ENCODE data around the gene ACR. TPM values are rescaled to one million over a fixed set of nuclear protein-coding genes. Genes with fewer than 3 reads are reported as not detected.

The ACR gene
- total RNA-seq, 2 experiments from 2014 or later = not detected

DNA sequence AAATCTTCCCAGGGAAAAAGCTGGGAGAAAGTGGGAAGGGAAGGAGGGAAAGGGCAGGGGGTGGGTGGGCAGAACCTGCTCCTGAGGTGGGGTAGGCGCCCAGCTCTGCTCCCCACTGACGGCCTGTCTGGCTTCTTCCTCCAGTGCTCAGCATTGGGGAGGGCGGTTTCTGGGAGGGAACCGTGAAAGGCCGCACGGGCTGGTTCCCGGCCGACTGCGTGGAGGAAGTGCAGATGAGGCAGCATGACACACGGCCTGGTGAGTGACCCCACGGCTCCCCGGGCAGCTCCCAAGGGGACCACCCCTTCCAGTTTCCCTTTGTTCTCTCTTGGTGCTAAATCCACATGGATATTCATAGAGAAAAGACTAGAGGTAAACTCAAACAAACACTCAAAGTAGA is 39.5 kb upstream of the ACR start:
- Mint-ChIP-seq H3K36me3 (ENCODE audit: low read depth) (no peaks in the 10 kb centered on the region), H3K4me1 (ENCODE audit: low read depth) (peaks cover 13% of the 10 kb centered on the region), H3K27ac (no peak overlapping the region), H3K27me3 (ENCODE audit: low read depth) (no peaks in the 10 kb centered on the region), H3K9me3 (no peaks in the 10 kb centered on the region), H3K4me3 (no peak overlapping the region)
- DNase-seq = no peak
- CTCF ChIA-PET = no interaction called here
- intact Hi-C loops (cut with micrococcal nuclease) = no loop called here

DNA sequence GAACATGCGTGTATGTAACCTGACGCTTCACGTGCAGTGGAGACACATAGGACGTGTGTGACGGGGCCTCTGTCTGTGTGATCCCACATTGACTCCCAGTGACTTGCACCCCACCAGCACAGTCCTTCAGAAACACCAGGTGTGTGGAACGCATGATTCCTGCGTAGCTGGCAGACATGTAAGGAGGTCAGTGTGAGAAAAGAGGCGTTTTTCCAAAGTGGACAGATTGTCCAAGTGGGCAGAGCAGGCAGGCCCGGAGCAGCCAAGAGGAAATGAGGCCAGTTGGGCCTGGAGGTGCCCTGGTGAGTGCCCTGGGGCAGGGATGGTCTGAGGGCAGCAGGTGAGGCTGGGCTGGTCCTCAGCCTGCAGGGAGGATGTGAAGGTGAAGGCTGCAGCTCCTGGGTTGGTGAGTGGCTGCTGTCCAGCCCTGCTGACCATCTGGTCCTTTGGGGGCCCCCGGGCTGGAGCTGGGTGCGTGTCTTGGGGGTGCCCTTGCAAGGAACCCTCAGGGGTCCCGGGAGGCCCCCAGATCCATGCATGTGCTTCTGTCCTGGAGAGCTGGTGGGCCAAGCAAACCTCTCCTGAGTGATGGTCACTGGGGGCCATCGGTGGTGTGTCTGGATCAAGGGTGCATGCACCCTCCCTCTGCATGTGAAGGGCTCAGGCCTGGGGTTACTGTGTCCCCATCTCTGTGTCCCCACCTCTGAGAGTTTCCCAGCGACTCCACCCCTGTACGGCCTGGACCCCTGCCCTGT is 38.8 kb upstream of the ACR start:
- CTCF ChIA-PET = interaction anchor here (0.6 kb wide), 1 partner anchor 61 kb away, joined by 3 read pairs; no protein-coding TSS in a partner anchor
- Mint-ChIP-seq H3K27ac (no peak overlapping the region), H3K4me1 (ENCODE audit: low read depth) (peaks cover 13% of the 10 kb centered on the region), H3K27me3 (ENCODE audit: low read depth) (no peaks in the 10 kb centered on the region), H3K9me3 (no peaks in the 10 kb centered on the region), H3K4me3 (no peak overlapping the region), H3K36me3 (ENCODE audit: low read depth) (no peaks in the 10 kb centered on the region)
- intact Hi-C loops (cut with micrococcal nuclease) = no loop called here
- no peak for DNase-seq

DNA sequence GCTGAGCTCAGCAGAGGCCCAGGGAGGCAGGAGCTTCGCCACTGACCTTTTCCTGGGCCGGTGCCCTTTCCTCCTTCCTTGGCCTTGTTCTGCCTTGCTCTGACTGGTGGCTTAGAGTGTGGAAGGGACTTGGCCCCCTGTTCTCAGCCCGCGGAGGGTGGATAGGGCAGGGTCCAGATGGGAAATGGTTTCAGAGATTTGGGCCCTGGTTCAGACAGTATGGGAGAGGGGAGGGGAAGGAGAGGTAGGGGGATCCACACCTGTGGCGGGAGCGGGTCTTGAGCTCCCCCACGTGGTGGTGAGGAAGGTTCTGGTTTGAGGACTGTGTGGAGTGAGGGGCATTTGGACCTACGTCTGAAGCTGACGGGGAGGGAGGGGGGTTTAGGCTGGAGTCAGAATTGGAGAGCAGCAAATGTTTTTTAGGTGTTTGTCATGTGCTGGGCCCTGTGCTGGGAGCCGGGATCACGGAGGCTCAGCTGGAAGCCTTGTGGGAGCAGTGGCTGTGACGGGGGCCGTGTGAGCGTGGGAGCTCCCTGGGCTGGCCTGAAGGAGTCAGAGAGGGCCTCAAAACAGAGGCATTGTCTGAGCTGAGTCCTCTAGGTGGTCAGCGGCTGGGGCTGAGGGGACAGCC is 38.1 kb upstream of the ACR start:
- DNase-seq = no peak
- Mint-ChIP-seq H3K27ac (no peak overlapping the region), H3K36me3 (ENCODE audit: low read depth) (no peaks in the 10 kb centered on the region), H3K4me3 (no peak overlapping the region), H3K9me3 (no peaks in the 10 kb centered on the region), H3K4me1 (ENCODE audit: low read depth) (peaks cover 13% of the 10 kb centered on the region), H3K27me3 (ENCODE audit: low read depth) (no peaks in the 10 kb centered on the region)
- intact Hi-C loops (cut with micrococcal nuclease) = no loop called here
- CTCF ChIA-PET = interaction anchor here (0.6 kb wide), 1 partner anchor 61 kb away, joined by 3 read pairs; no protein-coding TSS in a partner anchor

DNA sequence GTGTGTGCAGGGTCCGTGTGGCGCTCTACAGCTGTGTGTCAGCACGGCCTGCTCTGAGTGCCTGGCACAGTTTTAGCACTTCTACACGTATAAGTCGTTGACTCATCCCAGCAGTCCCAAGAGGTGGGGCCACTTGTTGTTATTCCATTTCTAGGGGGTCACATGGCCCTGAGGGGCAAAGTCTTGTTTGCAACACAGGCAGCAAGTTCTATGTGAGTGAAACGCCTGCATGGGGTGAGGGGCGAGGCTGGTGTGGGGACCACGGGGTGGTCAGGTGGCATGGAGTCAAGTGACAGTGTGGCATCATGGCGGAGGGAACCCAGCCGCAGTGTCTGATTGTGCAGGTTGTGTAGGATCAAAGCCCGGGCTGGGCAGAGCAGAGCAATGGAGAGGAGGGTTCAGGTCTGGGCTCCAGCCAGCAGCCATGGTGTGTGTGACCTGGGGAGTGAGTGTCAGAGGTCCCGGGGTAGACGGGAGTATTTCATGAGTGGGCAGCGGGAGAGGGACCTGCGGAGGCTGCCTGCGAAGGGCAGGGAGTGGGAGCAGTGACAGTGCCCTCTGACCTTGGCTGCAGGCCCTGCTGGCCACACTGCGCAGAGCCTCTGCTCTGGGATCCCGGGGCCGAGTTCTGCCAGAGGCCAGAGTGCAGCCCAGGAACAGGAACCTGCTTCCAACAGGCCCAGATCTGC is 37.5 kb upstream of the ACR start:
- Mint-ChIP-seq H3K27ac (no peak overlapping the region), H3K36me3 (ENCODE audit: low read depth) (no peaks in the 10 kb centered on the region), H3K27me3 (ENCODE audit: low read depth) (no peaks in the 10 kb centered on the region), H3K4me1 (ENCODE audit: low read depth) (peaks cover 13% of the 10 kb centered on the region), H3K4me3 (no peak overlapping the region), H3K9me3 (no peaks in the 10 kb centered on the region)
- DNase-seq = no peak
- intact Hi-C loops (cut with micrococcal nuclease) = no loop called here
- CTCF ChIA-PET = no interaction called here

DNA sequence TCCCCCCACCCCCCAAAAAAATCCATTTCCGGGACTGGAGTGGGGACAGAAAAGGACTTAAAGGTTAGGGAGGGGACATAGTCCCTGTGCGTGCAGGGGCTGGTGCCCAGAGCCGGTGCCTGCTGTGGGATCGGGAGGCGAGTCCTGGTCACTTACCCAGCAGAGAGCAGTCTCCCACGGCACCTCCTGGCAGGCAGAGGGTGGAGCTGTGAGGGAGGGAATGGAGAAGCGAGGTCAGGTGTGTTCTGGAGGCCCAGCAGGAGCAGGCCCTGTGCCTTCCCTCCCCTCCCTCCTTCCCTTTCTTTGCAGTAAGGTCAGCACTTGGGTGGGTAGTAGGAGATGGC is 37.0 kb upstream of the ACR start:
- H3K9me3 Mint-ChIP-seq = no peaks in the 10 kb centered on the region
- no peaks in the 10 kb centered on the region for H3K36me3 Mint-ChIP-seq (ENCODE audit: low read depth)
- peaks cover 13% of the 10 kb centered on the region for H3K4me1 Mint-ChIP-seq (ENCODE audit: low read depth)
- no peak overlapping the region for H3K27ac Mint-ChIP-seq
- intact Hi-C loops (cut with micrococcal nuclease) = no loop called here
- H3K4me3 Mint-ChIP-seq = no peak overlapping the region
- CTCF ChIA-PET = no interaction called here
- H3K27me3 Mint-ChIP-seq (ENCODE audit: low read depth) = no peaks in the 10 kb centered on the region
- DNase-seq = no peak

DNA sequence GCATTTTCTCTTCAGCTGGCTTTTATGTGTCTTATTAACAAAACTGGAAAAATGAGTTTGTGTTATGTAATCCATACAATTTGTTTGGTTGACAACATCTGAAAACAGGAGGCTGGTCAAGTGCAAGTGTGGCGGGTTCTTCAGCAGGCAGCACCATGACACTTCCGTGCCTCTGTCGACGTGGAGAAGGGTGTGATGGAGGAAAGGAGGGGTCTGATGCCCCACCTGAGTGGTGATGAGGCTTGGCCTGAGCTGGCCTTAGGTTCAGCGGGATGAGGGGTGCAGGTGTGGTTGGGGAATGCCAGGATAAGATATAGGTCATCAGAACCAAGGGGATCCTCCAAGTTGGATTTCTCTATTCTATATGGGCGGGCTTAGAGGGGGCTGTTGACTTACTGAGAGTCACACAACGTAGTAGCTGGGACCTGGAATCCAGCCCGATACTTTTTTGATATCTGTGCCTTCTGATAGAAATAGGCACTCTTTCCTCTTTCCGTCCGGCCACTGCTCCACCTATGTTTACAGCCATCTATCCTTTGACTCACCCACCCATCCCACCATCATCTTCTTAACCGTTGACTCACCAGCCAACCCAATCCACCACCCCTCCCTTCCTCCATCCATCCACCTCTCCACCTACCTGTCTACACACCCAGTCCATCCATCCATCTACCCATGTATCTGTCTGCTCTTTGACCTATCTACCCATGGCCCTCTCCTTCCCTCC is 36.4 kb upstream of the ACR start:
- intact Hi-C loops (cut with micrococcal nuclease) = no loop called here
- no peak for DNase-seq
- no peak overlapping the region for H3K4me3 Mint-ChIP-seq
- H3K36me3 Mint-ChIP-seq (ENCODE audit: low read depth) = no peaks in the 10 kb centered on the region
- peaks cover 13% of the 10 kb centered on the region for H3K4me1 Mint-ChIP-seq (ENCODE audit: low read depth)
- no peak overlapping the region for H3K27ac Mint-ChIP-seq
- CTCF ChIA-PET = no interaction called here
- no peaks in the 10 kb centered on the region for H3K27me3 Mint-ChIP-seq (ENCODE audit: low read depth)
- H3K9me3 Mint-ChIP-seq = no peaks in the 10 kb centered on the region

DNA sequence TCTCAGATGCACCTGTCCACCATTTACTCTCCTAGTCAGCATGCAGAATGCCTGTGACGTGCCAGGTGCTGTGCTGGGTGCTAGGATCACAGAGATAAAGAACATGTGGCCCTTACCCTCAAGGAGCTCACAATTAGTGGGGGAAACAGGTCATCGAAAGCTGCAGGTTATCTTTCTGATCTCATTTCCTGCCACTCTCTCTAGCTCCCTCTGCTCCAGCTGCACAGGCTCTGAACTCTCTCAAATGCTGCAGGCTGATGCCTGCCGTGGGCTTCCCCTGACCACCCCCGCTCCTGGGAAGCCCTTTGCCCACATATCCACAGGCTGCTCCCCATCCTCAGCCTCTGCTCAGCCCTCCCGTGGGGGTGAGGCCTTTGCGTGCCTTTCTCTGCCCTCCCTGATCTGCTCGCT is 35.7 kb upstream of the ACR start:
- CTCF ChIA-PET = no interaction called here
- H3K9me3 Mint-ChIP-seq = no peaks in the 10 kb centered on the region
- peak; percentile 16 for DNase-seq
- intact Hi-C loops (cut with micrococcal nuclease) = no loop called here
- no peak overlapping the region for H3K4me3 Mint-ChIP-seq
- peaks cover 13% of the 10 kb centered on the region for H3K4me1 Mint-ChIP-seq (ENCODE audit: low read depth)
- H3K27me3 Mint-ChIP-seq (ENCODE audit: low read depth) = no peaks in the 10 kb centered on the region
- H3K36me3 Mint-ChIP-seq (ENCODE audit: low read depth) = no peaks in the 10 kb centered on the region
- H3K27ac Mint-ChIP-seq = no peak overlapping the region

DNA sequence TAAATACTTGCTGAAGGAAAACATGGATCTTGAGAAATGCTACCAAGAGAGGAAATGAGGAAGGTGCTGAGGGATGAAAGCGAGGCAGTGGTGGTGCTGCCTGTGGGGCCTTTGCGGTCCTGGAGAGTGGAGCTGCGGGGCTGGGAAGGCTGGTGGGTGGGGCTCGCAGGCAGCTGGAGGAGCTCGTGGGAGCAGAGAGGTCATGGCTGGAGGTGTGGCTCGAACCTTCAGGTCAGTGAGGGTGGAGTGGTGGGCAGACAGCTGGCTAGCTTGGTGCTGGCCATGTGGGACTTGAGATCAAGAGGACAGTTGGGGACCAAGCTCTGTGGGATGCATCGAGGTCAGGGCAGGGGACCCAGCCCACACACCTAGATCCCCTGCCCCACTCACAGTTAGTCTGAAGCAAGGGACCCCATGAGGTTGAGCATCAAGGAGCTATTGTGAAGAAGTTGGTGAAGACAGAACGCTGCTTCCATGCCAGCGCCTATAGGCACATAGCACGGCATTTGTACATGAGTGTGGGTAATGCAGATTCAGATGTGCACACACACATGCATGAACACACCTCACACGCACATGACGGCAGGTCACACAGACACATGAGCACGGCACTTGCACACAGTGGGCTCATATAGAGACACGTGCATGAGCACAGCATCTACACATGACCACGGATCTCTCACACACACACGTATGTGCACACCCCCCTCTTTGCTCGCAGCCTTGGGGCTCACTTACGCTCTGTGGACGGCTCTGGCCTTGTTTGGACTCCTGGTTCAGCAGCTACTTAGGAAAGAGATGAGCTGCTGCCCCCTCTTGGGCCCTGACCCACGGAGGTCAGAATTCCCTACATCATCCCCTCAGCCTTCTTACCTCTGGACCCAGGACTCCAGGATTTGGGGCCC is 34.9 kb upstream of the ACR start:
- H3K27ac Mint-ChIP-seq = no peak overlapping the region
- CTCF ChIA-PET = interaction anchor here (0.8 kb wide), 1 partner anchor 30 kb away, joined by 3 read pairs; no protein-coding TSS in a partner anchor

DNA sequence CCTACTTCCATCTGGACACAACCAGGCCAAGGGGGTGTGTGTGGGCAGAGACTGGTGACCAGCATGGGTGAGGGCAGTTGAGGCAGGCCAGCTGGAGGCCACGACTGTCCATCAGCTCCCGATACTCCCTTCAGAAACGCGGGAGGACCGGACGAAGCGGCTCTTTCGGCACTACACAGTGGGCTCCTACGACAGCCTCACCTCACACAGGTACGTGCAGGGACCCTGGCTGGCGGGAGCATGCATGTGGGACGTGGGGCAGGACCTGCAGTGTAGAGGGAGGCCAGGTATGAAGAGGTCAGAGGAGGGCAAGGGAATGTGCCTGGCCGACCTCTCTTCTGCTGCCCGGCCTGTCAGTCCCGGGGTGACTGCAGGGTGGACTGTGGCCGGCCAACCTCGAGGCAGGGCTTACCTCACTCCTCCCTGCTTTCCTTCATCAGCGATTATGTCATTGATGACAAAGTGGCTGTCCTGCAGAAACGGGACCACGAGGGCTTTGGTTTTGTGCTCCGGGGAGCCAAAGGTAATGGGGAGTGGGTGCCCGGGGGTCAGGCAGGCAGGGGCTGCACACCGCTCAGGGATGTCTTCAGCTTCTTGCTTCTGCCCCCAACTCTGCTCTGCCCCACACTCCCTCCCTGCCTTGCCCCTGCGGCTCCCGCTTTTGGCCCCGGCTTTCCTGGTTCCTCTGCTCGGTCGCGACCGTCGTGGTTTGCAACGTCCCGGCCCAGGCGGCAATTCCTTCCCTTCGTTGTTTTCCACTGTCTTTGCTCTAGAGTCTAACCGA is 34.1 kb upstream of the ACR start:
- Mint-ChIP-seq H3K9me3 (no peaks in the 10 kb centered on the region), H3K4me3 (no peak overlapping the region), H3K36me3 (ENCODE audit: low read depth) (no peaks in the 10 kb centered on the region), H3K27me3 (ENCODE audit: low read depth) (no peaks in the 10 kb centered on the region), H3K4me1 (ENCODE audit: low read depth) (peaks cover 13% of the 10 kb centered on the region), H3K27ac (no peak overlapping the region)
- CTCF ChIA-PET = interaction anchor here (0.8 kb wide), 1 partner anchor 29 kb away, joined by 3 read pairs; no protein-coding TSS in a partner anchor
- intact Hi-C loops (cut with micrococcal nuclease) = no loop called here
- no peak for DNase-seq

More for the DNA sequence above, 34.9 kb upstream of the ACR start:
- DNase-seq = no peak
- intact Hi-C loops (cut with micrococcal nuclease) = no loop called here
- no peak overlapping the region for H3K4me3 Mint-ChIP-seq
- H3K27me3 Mint-ChIP-seq (ENCODE audit: low read depth) = no peaks in the 10 kb centered on the region
- peaks cover 13% of the 10 kb centered on the region for H3K4me1 Mint-ChIP-seq (ENCODE audit: low read depth)
- H3K36me3 Mint-ChIP-seq (ENCODE audit: low read depth) = no peaks in the 10 kb centered on the region
- H3K9me3 Mint-ChIP-seq = no peaks in the 10 kb centered on the region

DNA sequence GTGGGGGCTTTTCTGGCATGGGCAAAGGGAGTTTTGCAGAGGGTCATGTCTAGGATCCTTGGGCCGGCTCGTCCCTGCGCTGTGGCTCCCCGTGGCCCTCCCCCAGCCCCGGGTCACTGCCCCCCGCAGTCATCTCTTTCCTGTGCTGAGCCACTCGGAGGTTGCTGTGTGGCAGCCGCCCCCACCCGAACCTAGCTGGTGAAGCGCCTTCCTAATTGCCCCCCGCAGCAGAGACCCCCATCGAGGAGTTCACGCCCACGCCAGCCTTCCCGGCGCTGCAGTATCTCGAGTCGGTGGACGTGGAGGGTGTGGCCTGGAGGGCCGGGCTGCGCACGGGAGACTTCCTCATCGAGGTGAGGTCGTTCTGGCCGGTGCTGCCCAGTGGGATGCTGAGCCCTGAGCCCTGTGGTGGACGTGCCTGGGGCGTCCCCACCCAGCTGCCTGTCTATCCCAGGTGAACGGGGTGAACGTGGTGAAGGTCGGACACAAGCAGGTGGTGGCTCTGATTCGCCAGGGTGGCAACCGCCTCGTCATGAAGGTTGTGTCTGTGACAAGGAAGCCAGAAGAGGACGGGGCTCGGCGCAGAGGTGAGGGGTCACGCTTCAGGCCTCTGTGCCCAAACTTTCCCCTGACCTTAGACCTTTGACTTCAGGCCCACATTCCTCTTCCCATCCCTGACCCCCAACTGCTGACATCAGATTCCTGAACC is 33.3 kb upstream of the ACR start:
- Mint-ChIP-seq H3K36me3 (ENCODE audit: low read depth) (no peaks in the 10 kb centered on the region), H3K9me3 (no peaks in the 10 kb centered on the region), H3K27ac (no peak overlapping the region), H3K4me3 (no peak overlapping the region), H3K4me1 (ENCODE audit: low read depth) (peaks cover 13% of the 10 kb centered on the region), H3K27me3 (ENCODE audit: low read depth) (no peaks in the 10 kb centered on the region)
- no peak for DNase-seq
- CTCF ChIA-PET = no interaction called here
- intact Hi-C loops (cut with micrococcal nuclease) = no loop called here

DNA sequence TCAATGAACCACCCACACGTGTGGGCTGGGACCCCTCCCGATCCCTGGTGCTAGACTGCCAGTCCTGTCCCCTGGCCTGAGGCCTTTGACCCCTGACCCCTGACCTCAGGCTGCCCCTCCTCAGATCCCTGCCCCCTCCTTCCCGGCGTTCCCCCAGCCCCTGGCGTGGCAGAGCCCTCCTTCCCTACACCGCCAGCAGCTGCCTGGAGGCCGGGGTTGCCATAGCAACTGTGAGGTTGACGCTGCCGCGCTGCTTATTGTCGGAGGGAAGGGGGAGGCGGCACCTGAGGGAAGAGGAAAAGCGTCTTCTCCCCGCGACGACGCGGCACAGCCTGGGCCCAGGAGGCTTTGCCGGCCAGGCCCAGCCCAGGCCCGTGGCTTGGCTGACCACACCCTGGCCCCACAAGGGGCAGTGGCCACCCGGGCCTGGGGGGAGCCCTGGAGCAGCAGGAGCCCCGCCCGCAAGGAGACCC is 32.7 kb upstream of the ACR start:
- H3K36me3 Mint-ChIP-seq (ENCODE audit: low read depth) = no peaks in the 10 kb centered on the region
- no peak overlapping the region for H3K27ac Mint-ChIP-seq
- intact Hi-C loops (cut with micrococcal nuclease) = no loop called here
- H3K4me3 Mint-ChIP-seq = no peak overlapping the region
- no peaks in the 10 kb centered on the region for H3K9me3 Mint-ChIP-seq
- H3K27me3 Mint-ChIP-seq (ENCODE audit: low read depth) = no peaks in the 10 kb centered on the region
- CTCF ChIA-PET = no interaction called here
- no peak for DNase-seq
- H3K4me1 Mint-ChIP-seq (ENCODE audit: low read depth) = peaks cover 13% of the 10 kb centered on the region

Data from activated naive CD4-positive, alpha-beta T cell treated with anti-CD3 and anti-CD28 coated beads for 36 hours (primary cell).